DOHH2 (cell line): ENCODE measurements around the gene CABP1.

Experiments used
- CTCF ChIP-seq: fragments of 200-600 bp; sonication (generic); IDR thresholded peaks from one replicate; pipeline ENCODE4 v1.5.1; 2014; ENCODE audit warnings: antibody characterized with exemption, mild to moderate bottlenecking, low read depth, low read length; ENCODE audit not compliant: poor library complexity, severe bottlenecking
- EZH2phosphoT487 ChIP-seq: fragments of 200-600 bp; sonication (generic); IDR thresholded peaks from 2 replicates; pipeline ENCODE4 v1.6.1; 2017; ENCODE audit warnings: borderline replicate concordance, mild to moderate bottlenecking, antibody characterized with exemption, low read length, moderate library complexity, mixed read lengths

DNA sequence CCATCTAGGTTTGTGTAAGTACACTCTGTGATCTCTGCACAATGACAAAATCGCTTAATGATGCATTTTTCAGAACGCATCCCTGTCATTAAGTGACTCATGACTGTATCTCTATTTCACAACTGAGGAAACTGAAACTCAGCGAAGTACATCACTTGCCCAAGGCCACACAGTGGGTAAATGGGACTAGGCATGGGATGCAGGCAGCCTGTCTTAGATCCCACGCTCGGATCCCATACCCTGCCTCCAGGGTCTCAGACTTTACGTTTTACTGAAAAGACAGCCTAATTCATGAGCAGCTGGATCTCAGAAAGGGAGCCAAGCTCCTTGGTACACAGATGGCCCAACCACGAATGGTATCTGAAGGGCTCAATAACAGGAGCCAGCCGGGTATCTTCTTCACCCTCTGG is 44.1 kb downstream of the CABP1 start:
- no peak for TF ChIP-seq CTCF
- TF ChIP-seq EZH2phosphoT487 = no peak
